Keratinocyte (primary cell): ENCODE results near the gene EMX1. TPM values are rescaled to one million over a fixed set of nuclear protein-coding genes. Genes with fewer than 3 reads are reported as not detected.

ENCODE experiments used
- DNase-seq: peaks from one replicate; pipeline ENCODE4 v3.0.0-alpha.2; 2011; ENCODE audit warnings: low read depth, missing footprints, low spot score
- FAIRE-seq: peaks from 2 replicates; lab custom pipeline; 2011; peaks lifted over from hg19 to GRCh38; lab: Jason Lieb, UNC
- H2AFZ ChIP-seq: 2 replicates; pipeline ENCODE4 v1.6.0; 2012; ENCODE audit warnings: low read length, control low read depth, inconsistent platforms; ENCODE audit not compliant: control insufficient read depth
- H3K27ac ChIP-seq: 2 replicates; pipeline ENCODE4 v1.5.1; 2011; ENCODE audit warnings: low read length; ENCODE audit not compliant: control insufficient read depth, insufficient read depth
- H3K27me3 ChIP-seq: 3 replicates; pipeline ENCODE4 v1.6.0; 2011; ENCODE audit warnings: low read length; ENCODE audit not compliant: control insufficient read depth, insufficient read depth; ENCODE audit errors: extremely low read depth
- H3K36me3 ChIP-seq, 2 experiments: 2 replicates in 1 of 2; 3 replicates in 1 of 2; pipeline ENCODE4 v1.5.1; 2011; ENCODE audit warnings: low read length in 2 of 2, mild to moderate bottlenecking in 1 of 2; ENCODE audit not compliant: control insufficient read depth in 2 of 2, insufficient read depth in 2 of 2; ENCODE audit errors: extremely low read depth in 1 of 2
- H3K4me1 ChIP-seq: 3 replicates; pipeline ENCODE4 v1.5.1; 2011; ENCODE audit warnings: low read length; ENCODE audit not compliant: control insufficient read depth, insufficient read depth; ENCODE audit errors: extremely low read depth
- H3K4me2 ChIP-seq: 3 replicates; pipeline ENCODE4 v1.6.0; 2011; ENCODE audit warnings: low read depth, low read length; ENCODE audit not compliant: control insufficient read depth, insufficient read depth; ENCODE audit errors: extremely low read depth
- H3K4me3 ChIP-seq, 3 experiments: fragments of 200-600 bp in 1 of 3; sonication (generic) in 1 of 3; 2 replicates in 2 of 3; 3 replicates in 1 of 3; pipeline ENCODE4 v1.5.1; 2011 to 2016; ENCODE audit warnings: low read length in 3 of 3, mild to moderate bottlenecking in 3 of 3, control low read depth in 2 of 3, inconsistent platforms in 1 of 3, low read depth in 1 of 3, mixed read lengths in 1 of 3, mixed run types in 1 of 3, moderate library complexity in 1 of 3; ENCODE audit not compliant: control insufficient read depth in 2 of 3, insufficient read depth in 2 of 3; ENCODE audit errors: extremely low read depth in 1 of 3
- H3K79me2 ChIP-seq: 2 replicates; pipeline ENCODE4 v1.6.0; 2012; ENCODE audit warnings: low read length; ENCODE audit not compliant: control insufficient read depth, insufficient read depth
- H3K9ac ChIP-seq: 3 replicates; pipeline ENCODE4 v1.6.0; 2011; ENCODE audit warnings: low read length; ENCODE audit not compliant: control insufficient read depth, insufficient read depth; ENCODE audit errors: extremely low read depth
- H3K9me1 ChIP-seq: 3 replicates; pipeline ENCODE4 v1.6.0; 2011; ENCODE audit warnings: low read length; ENCODE audit not compliant: control insufficient read depth, insufficient read depth; ENCODE audit errors: extremely low read depth
- H3K9me3 ChIP-seq: 2 replicates; pipeline ENCODE4 v1.5.1; 2012; ENCODE audit warnings: low read depth, low read length; ENCODE audit not compliant: control insufficient read depth
- H4K20me1 ChIP-seq: 3 replicates; pipeline ENCODE4 v1.6.0; 2011; ENCODE audit warnings: low read length; ENCODE audit not compliant: control insufficient read depth, insufficient read depth; ENCODE audit errors: extremely low read depth
- EZH2 ChIP-seq: IDR thresholded peaks from one replicate; pipeline ENCODE4 v1.6.1; 2012; ENCODE audit warnings: inconsistent platforms, mild to moderate bottlenecking, low read length, moderate library complexity
- dilution Hi-C: fragments of 300-500 bp; cut with MboI; formaldehyde crosslinking; loops from one replicate; pipeline ENCODE4 v1.7.0; 2020; ENCODE audit warnings: low sequenced_read_pairs; ENCODE audit not compliant: extremely low pct_ligation_motif_present
- polyA plus RNA-seq, 5 experiments: library from polyadenylated mRNA; depleted of rRNA in 3 of 5; stranded (reverse) in 3 of 5; stranded (forward) in 1 of 5; unstranded in 1 of 5; fragments of >200 nt; gene quantifications; 1 replicate in 1 of 5; 2 replicates in 3 of 5; 3 replicates in 1 of 5; pipeline versions ENCODE4 v1.2.1 to v1.2.3, GENCODE V29; 2011 to 2012; ENCODE audit warnings: missing spikeins in 2 of 5, low read depth in 1 of 5, low replicate concordance in 1 of 5
- TF ChIP-seq, protein P1 (sequence below), 3 experiments: IDR thresholded peaks in 1 of 3; conservative IDR thresholded peaks in 1 of 3; optimal IDR thresholded peaks in 1 of 3; 2 replicates in 2 of 3; 3 replicates in 1 of 3; pipeline versions ENCODE3 to v1.5.1; 2011; ENCODE audit warnings: low read length in 3 of 3, mild to moderate bottlenecking in 3 of 3, moderate library complexity in 2 of 3, control low read depth in 1 of 3, inconsistent platforms in 1 of 3; ENCODE audit not compliant: insufficient read depth in 2 of 3; ENCODE audit errors: extremely low read depth in 1 of 3

EMX1 gene
- polyA plus RNA-seq, 1 donor (not counting 4 experiments of a cell fraction or from before 2014, with no cell fraction given), result not detected

GRCh38 chr2:72961853-72962468 is 44.6 kb downstream of the EMX1 start:
- FAIRE-seq, result no peak
- H3K4me3 ChIP-seq, result no peak overlapping the region
- dilution Hi-C loops, result no loop called here

DNA sequence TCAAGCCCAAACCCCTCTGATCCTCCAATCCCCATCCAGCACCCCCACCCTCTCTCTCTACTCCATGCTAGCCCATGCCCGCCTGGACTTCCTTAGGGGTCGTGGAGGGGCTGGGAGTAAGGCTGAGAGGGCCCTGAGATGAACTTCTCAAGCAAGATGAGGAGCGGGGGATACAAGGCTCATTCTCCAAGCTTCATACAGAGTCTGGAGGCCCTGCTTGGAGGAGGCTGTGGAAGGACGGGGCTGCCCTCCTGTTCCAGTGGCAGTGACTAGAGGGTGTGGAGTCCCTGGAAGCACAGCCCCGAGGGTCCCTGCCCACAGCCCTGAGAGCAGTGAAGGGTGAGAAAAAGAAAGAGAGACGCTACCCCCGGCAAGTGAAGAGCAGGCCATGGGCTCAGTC is 45.6 kb downstream of the EMX1 start:
- no peaks in the 10 kb centered on the region for H3K79me2 ChIP-seq
- H3K9me3 ChIP-seq, result no peaks in the 10 kb centered on the region
- DNase-seq, result no peak
- dilution Hi-C loops, result no loop called here
- H4K20me1 ChIP-seq, result no peaks in the 10 kb centered on the region
- H3K9me1 ChIP-seq, result no peaks in the 10 kb centered on the region
- H3K36me3 ChIP-seq, result no peaks in the 10 kb centered on the region
- H3K27ac ChIP-seq, result no peak overlapping the region
- no peak overlapping the region for H3K4me2 ChIP-seq
- TF ChIP-seq EZH2, result no peak
- TF ChIP-seq, protein P1, sequence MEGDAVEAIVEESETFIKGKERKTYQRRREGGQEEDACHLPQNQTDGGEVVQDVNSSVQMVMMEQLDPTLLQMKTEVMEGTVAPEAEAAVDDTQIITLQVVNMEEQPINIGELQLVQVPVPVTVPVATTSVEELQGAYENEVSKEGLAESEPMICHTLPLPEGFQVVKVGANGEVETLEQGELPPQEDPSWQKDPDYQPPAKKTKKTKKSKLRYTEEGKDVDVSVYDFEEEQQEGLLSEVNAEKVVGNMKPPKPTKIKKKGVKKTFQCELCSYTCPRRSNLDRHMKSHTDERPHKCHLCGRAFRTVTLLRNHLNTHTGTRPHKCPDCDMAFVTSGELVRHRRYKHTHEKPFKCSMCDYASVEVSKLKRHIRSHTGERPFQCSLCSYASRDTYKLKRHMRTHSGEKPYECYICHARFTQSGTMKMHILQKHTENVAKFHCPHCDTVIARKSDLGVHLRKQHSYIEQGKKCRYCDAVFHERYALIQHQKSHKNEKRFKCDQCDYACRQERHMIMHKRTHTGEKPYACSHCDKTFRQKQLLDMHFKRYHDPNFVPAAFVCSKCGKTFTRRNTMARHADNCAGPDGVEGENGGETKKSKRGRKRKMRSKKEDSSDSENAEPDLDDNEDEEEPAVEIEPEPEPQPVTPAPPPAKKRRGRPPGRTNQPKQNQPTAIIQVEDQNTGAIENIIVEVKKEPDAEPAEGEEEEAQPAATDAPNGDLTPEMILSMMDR (optimal IDR thresholded peaks at IDR 0.05 in 1 of 3, IDR thresholded peaks at IDR 0.05 in 1 of 3, conservative IDR thresholded peaks at IDR 0.05 in 1 of 3; ENCODE audit: extremely low read depth in 1 of 3, insufficient read depth in 2 of 3, low read length in 3 of 3), result no peak
- H3K9ac ChIP-seq, result no peak overlapping the region
- FAIRE-seq, result no peak
- H3K4me1 ChIP-seq, result no peaks in the 10 kb centered on the region
- H3K27me3 ChIP-seq, result no peaks in the 10 kb centered on the region
- H2AFZ ChIP-seq, result no peak overlapping the region
- no peak overlapping the region for H3K4me3 ChIP-seq

More at GRCh38 chr2:72961853-72962468, 44.6 kb downstream of the EMX1 start:
- Histone ChIP-seq H3K27me3 (no peaks in the 10 kb centered on the region), H3K9me3 (no peaks in the 10 kb centered on the region), H3K9ac (no peak overlapping the region), H3K4me2 (no peak overlapping the region), H3K9me1 (no peaks in the 10 kb centered on the region), H3K36me3 (no peaks in the 10 kb centered on the region), H3K79me2 (no peaks in the 10 kb centered on the region), H3K27ac (no peak overlapping the region), H4K20me1 (no peaks in the 10 kb centered on the region), H3K4me1 (no peaks in the 10 kb centered on the region), H2AFZ (no peak overlapping the region)
- TF ChIP-seq EZH2, result no peak
- TF ChIP-seq, protein P1 (optimal IDR thresholded peaks at IDR 0.05 in 1 of 3, IDR thresholded peaks at IDR 0.05 in 1 of 3, conservative IDR thresholded peaks at IDR 0.05 in 1 of 3; ENCODE audit: extremely low read depth in 1 of 3, insufficient read depth in 2 of 3, low read length in 3 of 3), result no peak
- no peak for DNase-seq
